NCI-H446 treated with DMSO at 0.1 percent for 48 hours (cell line): Measurements from ENCODE around the gene TNS3.
"Not testable (repeated sequence)": the region's sequence is repeated elsewhere in the genome, so short reads cannot be mapped to it uniquely, and the experiment has no call there.

Experiments used
- DNase-seq: peaks from one replicate; lab custom pipeline; 2025; lab: John Stamatoyannopoulos, UW

Gene TNS3

DNA sequence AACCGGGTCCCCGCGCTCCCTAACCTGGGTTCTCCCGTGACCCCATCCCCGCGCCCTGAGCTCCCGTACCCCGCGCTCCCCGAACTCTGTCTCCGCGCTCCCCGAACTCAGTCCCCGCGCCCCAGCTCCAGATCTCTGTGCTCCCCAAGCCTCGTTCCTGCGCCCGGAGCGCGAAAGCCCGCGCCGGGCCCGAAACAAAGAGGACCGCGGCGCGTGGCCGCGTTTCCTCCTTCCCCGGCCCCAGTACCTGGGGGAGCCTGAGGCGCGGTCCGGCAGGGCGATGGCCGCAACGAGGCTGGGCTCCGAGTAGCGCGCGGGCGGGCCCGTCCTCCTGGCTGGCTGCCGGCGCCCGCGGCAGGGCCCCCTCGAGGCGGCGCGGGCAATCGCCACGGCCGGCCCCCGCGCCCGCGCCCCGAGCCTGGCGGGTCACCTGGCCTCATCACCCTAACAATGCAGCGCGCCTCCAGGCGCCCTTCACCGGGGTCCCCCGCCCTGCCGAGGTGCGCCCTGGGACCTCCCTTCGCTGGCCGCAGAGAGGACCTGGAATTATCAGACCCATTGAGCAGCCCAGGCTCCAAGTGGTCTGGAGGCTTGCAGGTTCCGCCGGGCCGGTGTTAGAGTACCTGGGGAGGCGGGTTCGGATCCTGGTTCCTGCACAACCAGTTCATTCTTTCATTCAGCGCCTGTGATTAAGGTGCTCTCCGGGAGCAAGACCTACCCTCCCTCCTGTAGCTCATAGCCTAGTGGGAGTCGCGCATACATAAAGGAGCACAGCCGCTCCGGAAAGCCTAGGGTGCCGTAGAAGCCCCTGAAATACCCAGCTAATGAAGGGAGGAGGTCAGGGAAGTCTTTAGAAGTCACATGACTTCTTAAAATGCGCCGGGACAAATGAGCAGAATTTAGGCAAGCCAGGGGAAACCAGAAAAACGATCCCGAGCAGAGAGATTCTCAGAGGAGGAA lies at the start of gene TNS3:
TSS of gene TNS3 (minus strand) at position 308 of the 960 bp plus-strand sequence. CDS start 142,475 bp downstream, outside the sequence.
- DNase-seq, result no peak

DNA sequence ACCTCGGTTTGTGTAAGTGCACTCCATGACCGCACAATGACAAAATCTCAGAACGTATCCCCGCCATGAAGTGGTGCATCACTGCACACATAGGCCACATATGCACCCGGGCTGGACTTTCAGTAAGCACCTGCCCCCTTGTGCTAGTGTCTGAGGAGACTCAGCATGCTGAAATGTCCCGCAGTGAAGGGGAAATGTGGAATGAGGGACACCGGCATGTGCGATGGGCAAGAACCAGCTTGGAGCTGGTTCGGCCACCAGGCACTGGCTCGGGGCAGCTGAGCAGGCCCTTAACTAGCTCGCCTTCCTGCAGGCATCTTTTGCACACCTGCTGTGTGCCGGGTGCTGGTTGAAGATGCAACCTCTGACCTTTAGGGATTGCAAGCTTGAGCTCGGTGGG lies 49.8 kb upstream of the TNS3 start:
- no peak for DNase-seq

DNA sequence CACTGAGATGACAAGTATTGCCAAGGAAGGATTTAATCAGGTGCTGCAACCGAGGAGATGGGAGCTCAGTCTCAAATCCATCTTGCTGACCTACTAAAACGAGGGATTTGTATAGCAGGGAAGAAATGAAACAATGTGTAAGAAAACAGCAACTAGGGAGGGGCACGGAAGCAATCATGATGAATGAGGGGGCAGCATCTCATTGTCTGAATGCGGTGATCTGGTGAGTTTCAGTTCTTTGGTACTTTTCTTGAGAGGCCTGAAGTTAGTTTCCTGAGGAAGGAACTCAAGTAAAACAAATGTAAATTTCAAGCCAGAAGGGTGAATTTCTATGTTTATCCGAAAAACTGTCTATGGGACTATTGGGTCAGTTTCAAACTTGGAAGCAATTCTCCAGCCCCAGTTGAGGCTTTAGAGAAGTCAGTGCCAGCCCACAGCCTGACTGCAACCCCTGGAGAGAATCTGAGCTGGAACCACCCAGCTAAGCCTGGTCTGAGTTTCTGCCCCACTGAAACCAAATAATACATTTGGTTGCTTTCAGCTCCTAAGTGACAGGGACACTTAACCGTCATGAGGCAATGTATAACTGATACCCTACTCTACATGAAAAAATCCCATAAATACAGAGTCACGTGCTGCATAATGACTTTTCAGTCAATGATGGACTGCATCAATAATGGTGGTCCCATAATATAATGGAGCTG lies 45.8 kb upstream of the TNS3 start:
- no peak for DNase-seq

DNA sequence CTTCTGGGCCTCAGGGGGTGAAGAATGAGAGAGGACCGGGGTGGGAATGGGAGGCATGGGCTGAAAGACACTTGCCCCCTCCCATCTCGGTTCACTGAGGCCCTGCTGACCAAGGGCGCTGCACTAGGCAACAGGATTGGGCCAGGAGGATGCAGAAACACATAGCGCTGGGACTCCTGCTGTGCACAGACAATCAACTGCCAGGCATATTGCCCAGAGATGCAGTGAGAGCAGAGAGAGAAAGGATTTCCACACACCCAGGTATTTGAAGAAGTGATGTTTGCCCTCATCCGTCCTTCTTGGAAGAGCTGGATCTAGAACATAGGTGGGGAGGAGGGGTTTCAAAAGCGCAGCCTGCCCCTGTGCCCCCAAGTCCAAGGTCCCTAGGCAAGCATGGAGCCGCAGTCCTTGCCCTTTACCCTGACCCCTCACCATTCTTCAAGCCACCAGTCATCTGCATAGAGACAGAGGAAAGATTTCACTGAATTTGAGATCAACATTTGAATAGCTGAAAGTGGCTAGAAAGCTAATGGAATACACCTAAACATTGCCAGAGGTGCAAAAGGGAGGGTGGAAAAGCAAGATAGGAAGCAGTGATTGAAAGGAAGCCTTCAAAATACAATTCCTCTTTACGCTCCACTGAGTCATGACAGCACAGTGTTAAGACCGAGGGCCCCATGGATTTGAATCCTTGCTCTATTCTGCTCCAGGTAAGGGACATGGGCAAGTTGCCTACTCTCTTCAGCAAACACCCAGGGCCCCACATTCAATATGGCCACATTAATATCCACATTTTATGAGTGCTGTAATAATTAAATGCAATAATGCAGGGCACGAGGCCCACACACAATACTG lies 44.2 kb upstream of the TNS3 start:
- DNase-seq, result no peak

DNA sequence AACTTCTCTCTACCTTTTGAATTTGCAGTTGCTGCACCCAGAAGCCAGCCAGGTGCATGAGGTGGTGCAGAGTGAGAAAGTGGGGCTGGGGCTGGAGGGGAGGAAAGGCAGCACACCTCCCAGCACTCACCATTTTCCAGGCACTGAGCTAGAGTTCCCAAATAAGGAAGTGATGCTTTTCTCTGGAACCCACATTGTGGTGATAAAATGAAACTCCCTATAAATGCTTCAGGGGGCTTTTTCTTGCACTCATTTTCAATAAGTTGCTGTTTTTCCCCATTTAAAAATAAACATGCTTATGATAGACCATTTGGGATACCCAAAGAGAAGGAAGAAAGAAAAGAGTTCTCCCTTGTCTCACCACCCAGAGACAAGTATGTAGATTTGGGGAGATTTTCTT lies 42.8 kb upstream of the TNS3 start:
- DNase-seq, result no peak

DNA sequence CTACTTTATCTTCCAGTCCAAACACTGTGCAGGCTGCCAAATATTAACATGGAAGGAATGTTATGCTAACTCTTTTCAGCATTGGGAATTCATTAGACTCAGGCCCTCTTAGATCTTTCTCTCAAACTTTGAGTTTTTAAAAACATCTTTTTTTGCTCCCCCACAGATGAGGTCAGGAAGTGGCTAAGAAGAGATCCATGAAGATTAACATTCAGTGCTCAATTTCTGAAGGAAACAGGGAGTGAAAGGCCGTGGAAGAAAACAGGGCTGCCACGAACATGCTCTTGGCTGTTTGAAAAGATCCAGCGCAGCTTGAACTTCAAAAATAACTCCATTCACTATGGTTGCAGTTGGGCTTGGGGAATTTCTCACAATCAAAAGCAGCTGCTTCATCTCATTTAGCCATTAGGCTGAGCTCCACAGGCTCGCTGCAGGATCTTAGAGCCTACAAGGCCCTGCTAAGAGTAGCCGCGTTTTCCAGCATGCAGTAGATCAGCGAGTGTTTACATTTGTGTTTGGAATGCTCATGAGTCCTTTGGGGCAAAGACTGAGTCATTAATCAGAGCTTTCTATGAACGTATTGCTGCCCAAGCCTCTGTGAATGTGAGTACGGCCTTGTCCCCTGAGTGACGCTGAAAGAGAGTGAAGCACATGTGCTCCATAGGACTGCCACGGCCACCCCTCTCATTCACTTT lies 41.2 kb upstream of the TNS3 start:
- no peak for DNase-seq

DNA sequence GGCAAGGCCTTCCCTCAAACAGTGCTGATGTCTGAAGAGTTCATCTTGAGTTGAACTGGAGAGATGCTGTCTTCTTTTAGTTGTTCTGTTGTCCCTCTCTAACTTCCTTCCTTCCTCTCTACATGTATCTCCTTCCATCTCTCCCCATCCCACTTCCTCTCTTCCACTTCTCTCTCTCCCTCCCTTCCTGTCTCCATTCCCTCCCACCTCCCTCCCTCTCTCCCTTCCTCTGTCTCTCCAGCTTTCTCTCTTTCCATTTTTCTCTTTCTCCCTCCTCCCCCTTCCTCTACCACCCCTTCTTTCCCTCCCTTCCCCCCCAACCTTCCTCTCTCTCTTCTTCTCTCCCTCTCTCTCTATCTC lies 40.7 kb upstream of the TNS3 start:
- DNase-seq, result no peak

DNA sequence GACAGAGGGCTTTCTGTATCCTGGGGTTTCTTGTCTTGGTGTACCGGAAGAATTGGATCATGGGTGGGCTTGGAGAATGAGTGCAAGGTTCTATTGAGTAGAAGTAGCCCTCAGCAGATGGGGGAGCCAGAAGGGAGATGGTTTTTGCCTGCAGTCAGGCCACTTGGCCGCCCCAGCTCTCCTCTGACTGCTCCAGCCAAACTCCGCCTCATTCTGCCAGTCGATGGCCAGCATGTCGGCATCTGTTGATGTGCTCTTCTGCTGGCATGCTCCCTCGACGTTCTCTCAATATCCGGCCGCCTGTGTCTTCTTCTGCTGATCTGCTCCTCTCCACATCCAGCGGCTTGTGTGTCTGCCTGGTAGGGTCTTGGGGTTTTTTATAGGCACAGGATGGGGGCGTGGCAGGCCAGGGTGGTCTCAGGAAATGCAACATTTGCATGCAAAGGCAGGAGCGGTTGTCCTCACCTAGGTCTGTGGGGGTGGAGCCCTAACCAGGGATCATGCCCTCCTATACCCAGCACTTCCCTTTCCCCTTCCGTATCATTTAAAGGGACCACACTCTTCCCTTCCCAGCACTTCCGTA lies 40.2 kb upstream of the TNS3 start:
- DNase-seq, result no peak

DNA sequence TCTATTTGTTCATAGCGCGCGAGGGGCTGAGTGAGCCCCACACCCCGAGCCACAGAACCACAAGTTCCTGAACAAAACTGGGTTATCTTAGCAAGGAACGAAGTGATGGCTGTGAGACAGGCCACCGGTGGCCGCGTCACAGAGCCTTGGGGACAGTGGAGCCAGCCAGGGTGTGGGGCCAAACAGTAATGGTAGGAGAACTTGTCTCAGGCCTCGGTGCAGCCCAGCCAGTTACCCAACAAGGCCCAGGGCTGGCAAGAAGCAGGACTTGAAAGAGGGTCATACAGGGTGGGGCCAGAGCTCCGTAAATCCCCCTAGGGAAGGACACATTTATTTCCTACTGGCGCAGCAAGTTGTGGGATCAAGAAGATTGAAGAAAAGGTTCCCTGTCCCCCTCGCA lies 39.4 kb upstream of the TNS3 start:
- no peak for DNase-seq

DNA sequence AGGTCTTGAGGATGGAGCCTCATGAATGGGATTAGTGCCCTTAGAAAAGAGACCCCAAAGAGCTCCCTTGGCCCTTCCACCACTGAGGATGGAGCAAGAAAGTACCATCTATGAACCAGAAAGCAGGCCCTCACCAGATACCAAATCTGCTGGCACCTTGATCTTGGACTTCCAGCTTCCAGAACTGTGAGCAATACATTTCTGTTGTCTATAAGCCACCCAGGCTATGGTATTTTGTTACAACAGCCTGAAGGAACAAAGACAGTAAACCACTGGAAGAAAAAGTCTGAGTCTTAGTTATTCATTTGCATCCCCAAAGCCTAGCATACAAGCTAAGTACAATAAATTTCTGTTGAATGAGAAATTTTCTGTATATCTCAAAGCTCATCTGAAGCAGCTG lies 37.9 kb upstream of the TNS3 start:
- DNase-seq, result no peak

DNA sequence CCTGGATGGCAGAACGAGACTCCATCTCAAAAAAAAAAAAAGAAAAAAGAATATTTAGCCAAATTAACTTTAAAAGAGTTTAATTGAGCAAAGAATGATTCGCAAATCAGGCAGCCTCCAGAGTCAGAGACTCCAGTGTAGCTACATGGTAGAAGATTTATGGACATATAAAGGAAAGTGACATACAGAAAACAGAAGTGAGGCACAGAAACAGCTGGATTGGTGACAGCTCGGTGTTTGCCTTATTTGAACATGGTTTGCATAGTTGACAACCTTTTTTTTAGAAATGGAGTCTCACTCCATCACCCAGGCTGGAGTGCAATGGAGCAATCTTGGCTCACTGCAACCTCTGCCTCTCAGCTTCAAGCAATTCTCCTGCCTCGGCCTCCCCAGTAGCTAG lies 35.2 kb upstream of the TNS3 start:
- no peak for DNase-seq

DNA sequence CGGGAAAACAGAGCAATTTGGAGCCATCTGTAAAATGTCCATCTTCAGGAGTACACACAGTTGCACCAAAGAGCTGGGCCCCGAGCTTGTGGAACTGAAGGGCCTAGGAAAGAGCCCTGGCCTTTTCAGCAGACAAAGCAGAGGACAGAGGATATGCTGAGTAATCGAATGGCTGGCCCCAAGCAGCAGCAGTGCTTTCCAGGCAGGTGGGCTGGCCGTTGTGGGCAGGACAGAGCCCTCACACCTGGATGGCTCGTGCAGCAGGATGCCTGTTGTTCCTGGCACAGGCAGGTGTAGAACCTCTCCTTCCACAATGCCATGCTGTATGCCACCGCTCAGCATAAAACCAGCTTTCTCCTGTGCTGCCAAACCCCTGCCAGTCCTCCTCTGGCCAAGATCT lies 32.5 kb upstream of the TNS3 start:
- DNase-seq, result no peak

DNA sequence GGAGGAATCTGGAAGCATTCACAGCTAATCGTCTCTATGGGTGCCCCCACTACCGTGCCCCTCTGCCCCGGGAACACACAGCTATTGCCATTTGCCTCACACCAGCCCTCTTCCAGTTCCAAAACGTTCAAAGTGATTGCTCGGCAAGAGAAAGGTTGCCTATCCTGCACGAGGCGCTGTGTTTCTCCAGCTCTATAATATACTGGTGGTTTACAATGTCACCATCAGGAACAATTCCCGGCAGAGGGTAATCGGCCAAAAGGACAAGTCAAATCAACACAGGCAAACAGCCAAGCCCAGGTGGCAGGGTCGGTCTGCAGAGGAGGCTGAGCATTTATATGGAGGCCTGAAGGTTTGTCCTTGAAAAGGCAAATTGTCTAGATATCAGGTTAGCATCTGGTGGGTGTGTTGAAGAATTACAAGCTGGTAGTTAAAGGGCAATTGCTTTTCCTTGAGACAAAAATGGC lies 29.2 kb upstream of the TNS3 start:
- DNase-seq, result no peak

DNA sequence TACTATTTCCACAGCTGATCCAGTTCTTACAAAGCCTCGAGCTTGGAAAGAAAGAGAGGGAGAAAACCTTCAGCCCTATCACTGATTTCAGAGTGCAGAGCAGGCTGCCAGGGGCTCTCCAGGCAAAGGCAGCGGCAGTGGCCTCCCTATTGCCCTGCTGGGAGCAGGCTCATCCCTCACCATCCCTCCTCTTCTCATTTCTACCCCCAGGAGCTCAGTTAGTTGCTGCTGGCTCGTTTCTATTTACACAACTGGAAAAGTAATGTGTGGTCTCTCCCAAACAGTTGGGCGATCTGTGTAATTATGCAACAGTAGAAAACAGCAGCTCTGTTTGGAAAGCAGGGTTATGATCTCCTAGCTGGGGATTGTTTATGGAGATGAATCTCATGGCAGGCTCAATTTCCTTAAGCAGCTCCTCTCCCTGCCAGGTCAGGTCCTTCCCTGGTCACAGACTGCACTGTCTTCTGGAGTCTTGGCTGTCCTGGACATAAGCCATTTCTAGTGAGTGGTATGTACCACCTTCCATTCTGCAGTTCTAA lies 28.7 kb upstream of the TNS3 start:
- no peak for DNase-seq

DNA sequence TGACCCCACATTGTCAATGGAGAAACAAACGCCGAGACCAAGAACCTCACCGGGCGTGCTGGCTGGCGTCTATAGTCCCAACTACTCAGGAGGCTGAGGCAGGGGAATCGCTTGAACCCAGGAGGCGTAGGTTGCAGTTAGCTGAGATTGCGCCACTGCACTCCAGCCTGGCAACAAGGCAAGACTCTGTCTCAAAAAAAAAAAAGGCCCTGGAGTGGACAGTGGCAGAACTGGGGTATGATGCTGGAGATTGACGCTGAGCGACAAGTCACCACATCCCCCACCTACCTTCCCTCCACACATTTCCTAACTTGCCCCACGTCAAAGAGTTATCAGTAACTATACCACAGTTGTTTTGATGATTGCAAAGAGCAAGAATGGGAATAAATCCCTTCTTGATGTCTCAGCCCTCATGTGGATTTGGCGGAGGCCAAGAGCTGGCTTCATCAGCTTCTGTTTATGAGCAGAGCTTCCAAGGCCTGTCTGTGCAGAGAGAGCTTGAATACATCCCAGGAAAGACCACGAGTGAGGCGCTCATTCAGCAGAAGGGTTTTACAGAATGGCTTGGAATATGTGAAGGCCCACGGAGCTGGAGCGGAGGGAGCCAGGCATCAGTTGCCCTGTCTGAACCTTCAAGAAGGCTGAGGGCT lies 28.0 kb upstream of the TNS3 start:
- no peak for DNase-seq

DNA sequence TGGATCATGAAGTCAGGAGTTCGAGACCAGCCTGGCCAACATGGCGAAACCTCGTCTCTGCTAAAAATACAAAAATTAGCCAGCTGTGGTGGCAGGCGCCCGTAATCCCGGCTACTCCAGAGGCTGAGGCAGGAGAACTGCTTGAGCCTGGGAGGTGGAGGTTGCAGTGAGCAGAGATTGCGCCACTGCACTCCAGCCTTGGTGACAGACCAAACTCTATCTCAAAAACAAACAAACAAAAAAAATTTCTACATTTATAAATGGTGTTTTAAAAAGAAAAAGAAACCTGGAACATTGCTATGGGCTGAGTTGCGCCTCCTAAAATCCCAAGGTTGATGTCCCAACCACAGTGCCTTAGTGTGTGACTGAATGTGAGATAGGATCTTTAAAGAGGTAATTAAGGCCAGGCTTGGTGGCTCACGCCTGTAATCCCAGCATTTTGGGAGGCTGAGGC lies 24.7 kb upstream of the TNS3 start:
- DNase-seq, result not testable (repeated sequence)

DNA sequence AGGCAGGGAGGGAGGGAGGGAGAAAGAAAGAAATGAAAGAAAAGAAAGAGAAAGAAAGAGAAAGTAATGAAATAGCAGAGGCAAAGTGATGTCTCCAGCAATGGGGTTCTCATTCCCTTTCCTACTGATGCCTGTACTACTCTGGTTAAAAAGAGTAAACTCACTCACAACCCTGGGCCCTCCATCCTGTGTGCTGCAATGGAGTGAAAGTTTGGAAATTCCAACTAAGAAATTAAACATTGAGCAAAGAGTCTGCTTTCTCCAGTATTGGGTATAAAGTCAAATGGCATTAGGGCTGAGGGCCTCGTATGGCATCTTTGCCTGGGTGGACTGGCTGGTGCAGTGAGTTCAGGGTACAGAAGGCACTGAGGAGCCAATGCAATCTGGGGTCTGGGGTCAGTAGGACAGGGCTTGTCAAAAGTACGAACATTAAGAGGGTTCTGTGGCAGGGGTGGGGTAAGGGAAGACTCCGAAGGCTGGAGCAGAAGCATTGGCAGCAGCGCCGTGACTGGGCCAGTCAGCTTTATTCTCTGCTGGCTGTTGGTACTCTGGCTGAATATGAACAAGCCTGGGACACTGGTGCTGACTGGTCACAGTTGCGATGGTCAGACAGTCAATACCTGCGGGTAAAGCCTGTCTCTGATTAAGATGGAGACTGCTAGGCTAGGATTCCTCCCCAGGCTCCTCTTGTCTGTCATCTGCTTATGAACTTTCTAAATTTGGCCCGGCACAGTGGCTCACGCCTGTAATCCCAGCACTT lies 24.1 kb upstream of the TNS3 start:
- DNase-seq, result no peak

DNA sequence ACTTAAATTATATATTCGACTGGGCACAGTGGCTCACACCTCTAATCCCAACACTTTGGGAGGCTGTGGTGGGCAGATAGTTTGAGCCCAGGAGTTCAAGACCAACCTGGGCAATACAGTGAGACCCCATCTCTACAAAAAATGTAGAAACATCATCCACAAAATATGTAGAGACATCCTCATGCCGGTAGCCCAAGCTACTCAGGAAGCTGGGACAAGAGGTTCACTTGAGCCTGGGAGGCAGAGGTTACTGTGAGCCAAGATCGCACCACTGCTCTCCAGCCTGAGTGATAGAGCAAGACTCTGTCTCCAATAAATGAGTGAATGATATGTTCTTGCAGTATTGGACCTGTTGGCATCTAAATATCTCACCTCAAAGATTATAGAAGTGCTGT lies 22.6 kb upstream of the TNS3 start:
- DNase-seq, result no peak

DNA sequence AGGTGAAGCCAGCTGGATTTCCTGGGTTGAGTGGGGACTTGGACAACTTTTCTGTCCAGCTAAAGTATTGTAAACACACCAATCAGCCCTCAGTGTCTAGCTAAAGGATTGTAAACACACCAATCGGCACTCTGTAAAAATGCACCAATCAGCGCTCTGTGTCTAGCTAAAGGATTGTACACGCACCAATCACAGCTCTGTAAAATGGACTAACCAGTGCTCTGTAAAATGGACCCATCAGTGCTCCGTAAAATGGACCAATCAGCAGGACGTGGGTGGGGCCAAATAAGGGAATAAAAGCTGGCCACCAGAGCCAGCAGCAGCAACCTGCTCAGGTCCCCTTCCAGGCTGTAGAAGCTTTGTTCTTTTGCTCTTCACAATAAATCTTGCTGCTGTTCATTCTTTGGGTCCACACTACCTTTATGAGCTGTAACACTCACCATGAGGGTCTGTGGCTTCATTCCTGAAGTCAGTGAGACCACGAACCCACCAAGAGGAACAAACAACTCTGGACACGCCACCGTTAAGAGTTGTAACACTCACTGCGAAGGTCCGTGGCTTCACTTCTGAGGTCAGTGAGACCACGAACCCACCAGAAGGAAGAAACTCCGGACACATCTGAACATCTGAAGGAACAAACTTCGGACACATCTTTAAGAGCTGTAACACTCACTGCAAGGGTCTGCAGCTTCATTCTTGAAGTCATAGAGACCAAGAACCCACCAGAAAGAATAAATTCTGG lies 21.8 kb upstream of the TNS3 start:
- not testable (repeated sequence) for DNase-seq
